H4 (cell line): Measurements from ENCODE around the gene PCDH15. TPM values are rescaled to one million over a fixed set of nuclear protein-coding genes. Genes with fewer than 3 reads are reported as not detected.

Experiments
- DNase-seq: peaks from one replicate; pipeline ENCODE4 v3.0.0-alpha.2; 2015; ENCODE audit warnings: low spot score
- total RNA-seq: library from RNA; depleted of rRNA; stranded (reverse); fragments of >200 nt; shearing (Covaris generic); gene quantifications from 2 replicates; pipeline ENCODE4 v1.2.3, GENCODE V29; 2014

Gene PCDH15
- total RNA-seq, 1 experiment from 2014 or later = 0.35 TPM

DNA sequence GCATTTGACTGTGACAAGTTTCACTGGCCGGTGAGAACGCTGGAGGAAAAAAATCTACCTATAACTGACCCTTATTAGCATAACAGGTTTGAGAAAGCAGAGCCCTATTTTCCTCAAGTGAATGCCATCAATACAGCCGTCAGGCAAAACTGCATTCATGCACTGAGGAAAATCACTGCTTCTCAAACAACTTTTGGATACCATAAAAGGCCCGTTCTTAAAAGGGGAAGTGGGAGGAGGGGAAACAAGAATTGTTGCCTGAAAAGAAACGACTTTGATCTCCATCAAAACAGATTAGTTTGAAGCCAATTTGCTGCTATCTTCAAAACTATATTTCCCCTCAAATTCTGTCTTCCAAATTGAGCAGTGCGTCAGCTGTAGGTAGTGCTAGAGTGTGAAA, 670.6 kb downstream of the PCDH15 start:
- DNase-seq = no peak

DNA sequence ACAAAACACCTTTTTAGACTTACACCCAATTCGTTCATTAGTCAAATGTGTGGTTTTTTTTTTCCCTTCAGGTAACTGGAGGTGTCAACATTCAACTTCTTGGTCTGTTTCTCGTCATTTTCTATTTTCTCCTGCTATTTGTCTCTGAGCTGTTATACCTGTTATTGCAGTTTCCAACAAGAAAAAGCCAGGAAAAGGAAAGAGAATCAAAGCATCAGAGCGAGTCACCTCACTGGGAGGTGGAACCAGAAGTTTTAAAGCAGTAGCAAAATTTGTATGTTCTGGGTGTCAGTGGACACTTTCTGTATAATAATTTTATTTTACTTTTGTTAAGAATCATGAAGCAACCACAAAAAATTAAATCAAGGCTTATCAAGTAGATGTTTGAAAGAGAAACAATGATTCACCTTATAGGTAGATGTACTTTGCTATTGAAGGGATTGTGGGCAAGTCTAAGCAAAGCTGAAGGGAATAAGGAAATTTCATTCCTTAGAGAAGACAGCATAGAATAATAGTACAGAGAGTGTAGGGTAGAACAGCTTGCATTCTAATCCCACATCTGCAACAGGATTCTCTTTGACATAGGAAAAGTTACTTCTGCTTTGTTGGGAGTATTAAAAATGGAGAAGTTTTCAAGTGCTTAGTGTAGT, 675.8 kb downstream of the PCDH15 start:
- no peak for DNase-seq

DNA sequence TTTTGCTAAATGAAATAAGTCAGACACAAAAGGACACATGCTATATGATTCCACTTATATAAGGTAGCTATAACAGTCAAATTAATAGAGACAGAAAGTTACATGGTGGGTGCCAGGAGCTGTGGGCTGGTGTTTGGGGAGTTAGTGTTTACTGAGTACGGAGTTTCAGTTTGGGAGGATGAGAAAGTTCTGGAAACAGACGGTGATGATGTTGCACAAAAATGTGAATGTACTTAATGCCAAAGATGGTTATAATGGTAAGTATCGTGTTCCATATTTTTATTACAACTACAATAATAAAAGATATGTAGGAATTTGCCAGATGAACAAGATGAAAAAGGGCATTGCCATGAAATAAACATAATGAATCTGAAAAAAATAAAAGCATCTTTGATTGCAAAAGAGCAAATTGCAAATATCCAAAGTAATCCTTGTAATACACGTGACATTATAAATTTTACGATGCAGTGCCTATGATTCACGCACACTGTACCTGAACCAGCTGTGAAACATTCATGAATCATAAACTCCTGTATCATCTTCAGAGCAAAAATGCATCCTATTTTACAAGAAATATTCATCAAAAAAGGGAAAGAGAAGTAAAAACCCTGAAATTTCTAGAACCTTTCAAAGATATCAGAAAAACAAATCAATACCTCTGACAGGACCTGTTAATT, 676.7 kb downstream of the PCDH15 start:
- no peak for DNase-seq

DNA sequence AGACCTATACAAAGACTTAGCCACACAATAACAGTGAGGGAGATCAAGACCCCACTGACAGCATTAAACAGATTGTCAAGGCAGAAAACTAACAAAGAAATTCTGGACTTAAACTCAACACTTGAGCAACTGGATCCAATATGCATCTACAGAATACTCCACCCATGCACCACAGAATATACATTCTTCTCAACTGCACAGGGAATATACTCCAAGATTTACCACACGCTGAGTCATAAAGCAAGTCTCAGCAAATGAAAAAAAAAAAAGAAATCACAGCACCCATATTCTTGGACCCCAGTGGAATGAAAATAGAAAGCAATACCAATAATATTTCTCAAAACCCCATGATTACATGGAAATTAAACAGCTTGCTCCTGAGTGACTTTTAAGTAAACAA, 680.2 kb downstream of the PCDH15 start:
- DNase-seq = no peak

DNA sequence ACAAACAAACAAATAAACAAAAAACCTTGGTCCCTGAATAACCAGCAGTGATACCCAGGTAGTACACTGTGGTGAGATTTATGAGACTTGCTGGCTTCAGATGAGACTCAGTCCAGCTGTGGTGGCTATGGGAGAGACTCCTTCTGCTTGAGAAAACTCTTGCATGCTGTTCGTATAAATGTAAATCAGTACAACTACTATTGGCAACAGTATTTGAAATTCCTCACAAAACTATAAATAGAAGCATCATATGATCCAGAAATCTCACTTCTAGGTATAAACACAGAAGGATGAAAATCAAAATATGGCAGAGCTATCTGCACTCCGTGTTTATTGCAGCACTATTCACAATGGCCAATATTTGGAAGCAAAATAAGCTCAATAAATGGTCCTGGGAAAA, 692.1 kb downstream of the PCDH15 start:
- no peak for DNase-seq

DNA sequence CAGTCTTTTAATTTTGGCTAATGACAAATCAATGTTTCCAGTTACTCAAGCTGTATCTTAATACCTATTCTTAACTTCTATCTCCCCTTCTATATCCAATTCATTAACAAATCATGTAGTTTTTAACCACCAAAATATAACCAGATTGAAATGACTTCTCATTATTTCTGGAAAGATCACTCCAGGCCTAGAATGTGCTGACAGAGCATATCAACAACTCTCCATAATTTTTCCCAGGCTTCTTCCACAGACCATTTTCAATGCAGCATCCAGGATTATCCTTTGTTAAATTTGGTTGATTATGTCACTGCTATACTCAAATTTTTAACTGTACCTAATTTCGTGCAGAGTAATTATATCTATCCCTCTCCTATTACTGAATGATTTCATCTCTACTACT, 704.1 kb downstream of the PCDH15 start:
- no peak for DNase-seq

DNA sequence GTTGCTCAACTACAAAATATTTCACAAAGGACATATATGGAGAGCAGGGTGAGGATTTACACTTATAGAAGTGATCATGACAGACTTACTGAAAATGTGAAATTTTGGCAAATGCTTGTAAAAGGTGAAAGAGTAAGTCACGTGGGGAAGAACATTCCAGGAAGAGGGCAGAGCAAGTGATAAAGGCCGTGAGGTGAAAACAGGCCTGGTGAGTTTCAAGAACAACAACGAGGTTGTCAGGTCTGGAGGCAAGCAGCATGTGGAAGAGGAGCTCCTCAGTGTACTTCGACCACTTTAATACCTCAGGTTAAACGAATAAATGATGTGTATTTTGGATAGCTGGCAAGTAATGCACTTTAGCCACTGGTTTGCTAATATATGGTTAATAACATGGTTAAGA, 706.7 kb downstream of the PCDH15 start:
- no peak for DNase-seq

DNA sequence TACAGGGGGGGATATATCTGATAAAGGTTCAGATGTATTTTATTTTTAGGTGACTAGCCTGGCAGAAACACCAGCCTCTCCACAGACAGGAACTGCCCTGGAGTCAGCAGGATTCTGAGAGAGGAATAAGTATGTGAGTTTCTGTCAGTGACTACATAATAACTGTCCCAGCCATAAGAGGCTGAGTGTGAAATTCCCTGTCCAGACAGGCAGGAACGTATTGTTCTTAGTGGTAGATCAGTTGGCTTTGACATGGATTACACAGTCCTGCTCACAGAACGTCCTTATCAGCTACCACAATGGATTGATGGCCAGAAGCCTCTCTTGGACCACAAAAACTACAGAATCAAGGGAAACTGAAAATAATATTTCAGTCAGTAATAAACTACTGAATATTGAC, 709.8 kb downstream of the PCDH15 start:
- no peak for DNase-seq

DNA sequence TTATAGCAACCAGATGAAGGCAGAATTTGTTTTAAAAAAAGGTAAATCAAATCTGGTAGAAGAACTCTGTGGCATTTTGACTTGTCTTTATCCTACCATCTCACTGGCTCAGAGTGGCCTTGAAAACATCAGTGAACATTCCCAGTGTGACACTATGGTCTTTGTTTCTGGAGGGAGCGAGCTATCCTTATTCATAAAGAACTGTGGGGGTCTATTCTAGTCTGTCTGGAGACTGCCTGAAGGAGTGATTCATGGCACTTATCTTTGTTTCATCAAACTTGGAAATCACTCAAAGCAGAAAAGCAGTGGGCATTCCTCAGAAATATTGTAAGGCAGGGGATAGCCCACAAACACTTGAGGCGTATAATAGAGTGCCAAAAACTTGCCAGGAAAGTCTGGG, 719.1 kb downstream of the PCDH15 start:
- DNase-seq = no peak

DNA sequence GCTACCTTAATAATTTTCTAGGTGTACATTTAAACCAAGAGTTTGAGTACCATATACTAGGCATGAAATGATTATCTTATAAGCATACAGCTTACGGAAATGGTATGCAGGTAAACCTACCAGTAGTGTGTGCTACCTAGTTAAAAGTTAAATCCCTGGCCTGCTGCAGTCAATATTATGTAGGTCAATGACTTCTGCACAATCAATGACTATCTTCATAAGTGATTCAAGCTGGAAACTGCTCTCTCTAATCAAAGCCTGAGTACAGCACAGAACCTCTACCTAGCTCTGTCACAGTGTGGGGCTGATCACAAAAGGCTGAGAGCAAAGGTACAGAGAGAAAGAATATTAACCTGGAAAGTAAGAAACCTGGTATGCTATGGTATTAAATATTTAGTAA, 733.7 kb downstream of the PCDH15 start:
- no peak for DNase-seq

DNA sequence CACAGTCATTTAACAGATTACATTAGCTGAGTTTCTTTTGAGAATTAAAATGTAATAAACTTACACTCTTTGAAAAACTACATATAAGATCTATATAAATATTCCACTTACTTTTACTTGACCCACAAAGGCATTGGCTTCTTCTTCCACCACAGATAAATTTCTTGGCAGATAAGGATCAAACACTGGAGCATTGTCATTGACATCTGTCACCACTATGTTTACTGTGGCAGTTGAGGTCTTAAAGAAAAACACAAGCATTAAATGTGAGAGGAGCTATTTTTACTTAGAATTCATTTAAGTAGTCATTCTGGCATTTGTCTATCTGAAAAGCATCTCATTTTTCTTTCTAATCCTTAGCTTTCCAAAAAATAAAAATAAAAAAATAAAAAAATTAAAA, 734.4 kb downstream of the PCDH15 start:
- DNase-seq = no peak

DNA sequence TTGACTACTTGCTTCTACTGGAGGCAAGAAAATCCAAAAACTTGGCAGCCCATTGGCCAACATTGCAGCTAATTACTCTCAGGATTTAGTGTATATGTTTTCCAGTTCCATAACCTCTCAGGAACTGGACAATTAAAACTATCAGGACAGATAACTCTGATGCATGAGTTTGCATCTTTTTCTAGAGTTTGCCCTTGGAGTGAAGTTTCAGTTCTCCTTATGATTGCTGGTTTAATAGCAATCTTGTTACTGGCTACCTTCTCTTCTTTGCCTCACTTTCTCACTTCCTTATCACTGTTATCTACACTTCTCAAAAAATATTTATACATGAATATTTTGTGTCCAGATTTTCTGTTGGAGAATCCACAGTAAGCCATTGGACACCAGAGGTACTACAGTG, 735.9 kb downstream of the PCDH15 start:
- no peak for DNase-seq

DNA sequence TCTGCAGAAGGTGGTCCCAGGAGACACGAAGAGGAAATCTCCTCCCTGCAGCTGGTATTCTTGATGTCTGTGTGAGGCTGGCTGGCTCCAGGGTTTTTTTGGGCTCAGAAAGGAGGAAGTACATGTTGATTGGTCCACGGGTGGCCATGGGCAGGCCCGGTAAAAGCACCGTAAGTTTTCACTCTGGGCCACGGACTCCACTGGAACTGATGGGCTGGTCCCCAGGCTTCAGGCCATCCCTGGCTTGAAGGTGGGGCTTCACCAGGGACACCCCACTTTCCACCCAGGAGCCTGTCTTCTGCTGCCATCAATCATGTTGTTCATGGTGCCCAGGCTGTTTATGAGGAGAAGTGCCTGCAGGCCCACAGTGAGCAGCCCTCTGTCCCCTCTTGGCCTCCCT, 736.8 kb downstream of the PCDH15 start:
- no peak for DNase-seq

DNA sequence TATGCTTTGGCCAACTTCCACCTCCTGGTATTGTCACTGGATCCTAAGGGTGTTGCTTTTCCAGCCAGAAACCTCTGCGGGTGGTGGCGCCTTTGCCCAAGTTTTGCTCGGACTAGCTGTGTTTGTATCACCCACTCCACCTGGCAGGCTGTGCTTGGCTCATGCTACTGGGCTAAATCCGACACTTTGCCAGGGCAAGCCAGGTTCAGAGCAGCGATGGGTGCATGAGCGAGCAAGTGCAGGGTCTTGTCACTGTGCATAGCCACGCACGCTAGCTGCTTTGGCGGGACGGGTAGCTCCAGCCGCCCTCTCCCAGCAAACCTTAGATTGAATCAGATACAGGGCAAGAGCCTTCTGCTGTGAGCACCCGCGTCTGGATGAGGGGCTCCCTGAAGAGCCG, 737.5 kb downstream of the PCDH15 start:
- no peak for DNase-seq

DNA sequence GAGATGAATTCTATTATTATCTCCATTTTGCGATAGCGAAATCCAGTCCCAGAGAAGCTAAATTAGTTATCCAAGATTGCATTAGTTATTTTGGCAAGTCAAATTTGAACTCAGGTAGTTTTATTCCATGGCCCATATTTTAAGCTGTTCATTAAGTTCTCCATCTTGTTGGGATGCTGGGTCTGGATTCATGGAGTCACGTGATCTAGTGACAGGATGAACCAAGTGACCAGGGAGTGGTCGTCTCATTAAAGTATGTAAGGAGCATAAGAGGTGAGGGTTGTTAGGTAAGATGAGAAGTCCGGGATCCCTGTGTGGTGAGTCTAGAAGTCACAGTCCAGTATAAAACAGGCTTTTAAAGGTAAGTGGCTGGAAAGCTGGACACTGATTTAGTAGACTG, 740.5 kb downstream of the PCDH15 start:
- DNase-seq = no peak

DNA sequence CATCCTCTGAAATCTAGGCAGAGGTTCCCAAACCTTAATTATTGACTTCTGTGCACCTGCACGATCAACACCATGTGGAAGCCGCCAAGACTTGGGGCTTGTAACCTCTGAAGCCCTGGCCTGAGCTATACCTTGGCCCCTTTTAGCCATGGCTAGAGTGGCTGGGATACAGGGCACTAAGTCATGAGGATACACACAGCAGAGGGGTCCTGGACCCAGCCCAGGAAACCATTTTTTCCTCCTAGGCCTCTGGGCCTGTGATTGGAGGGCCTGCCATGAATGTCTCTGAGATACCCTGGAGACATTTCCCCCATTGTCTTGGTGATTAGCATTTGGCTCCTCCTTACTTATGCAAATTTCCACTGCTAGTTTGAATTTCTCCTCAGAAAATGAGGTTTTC, 743.7 kb downstream of the PCDH15 start:
- DNase-seq = no peak

DNA sequence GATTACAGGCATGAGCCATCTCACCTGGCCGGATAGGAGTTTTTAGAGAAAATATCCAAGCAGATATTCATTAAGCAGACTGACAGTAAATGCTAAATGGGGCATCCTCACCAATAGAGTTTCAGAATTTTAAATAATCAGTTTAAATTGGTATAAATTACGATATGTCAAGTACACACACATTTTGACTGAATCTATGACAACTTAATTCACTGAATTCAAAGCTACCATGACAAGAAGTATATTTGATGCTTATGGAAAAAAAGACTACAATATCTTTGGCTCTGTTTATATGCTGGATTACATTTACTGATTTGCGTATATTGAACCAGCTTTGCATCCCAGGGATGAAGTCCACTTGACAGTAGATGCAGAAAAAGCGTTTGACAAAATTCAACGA, 774.7 kb downstream of the PCDH15 start:
- DNase-seq = no peak

DNA sequence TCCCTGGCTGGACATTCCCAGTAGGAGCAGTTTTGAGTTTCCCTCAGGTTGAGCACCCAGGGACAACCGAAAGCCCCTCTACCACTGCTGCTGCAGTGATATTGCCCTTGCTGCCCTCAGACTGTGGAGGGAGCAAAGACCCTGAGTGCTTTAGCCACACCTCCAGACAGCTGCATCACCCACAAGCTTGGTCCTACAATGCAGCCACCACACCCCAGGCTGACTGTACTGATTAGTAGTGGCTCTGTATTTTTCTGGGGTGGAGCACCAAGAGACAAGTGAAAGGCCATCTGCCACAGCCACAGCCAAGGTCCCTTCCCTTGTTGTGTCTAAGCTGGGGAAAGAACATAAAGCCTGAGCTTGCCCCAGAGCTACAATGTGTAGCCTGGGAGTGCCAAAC, 789.9 kb downstream of the PCDH15 start:
- no peak for DNase-seq

DNA sequence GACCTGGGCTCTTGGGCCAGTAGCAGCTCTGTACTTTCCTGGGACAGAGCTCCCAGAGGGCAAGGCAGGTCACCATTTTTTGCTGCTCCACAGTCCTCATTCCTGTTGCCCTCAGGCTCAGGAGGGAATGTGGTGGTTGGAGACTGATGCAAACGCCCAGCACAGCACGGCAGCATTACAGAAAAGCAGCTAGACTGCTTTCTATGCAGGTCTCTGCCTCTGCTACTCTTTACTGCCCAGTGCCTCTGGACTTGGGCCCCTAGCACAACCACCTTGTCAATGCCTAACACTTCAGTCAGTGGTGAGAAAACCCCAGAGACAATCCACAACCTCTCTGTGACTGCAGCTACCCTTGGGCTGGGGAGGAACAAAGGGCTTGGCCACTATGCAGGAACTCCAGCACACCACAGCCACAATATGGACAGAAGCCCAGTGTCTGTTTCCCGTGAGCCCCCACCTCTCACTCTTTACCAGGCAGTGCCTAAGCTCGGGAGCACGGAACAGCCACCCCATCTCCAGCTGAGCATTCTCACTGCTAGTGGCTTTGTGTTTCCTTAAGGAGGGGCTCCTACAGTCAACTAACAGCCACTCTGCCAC, 790.6 kb downstream of the PCDH15 start:
- DNase-seq = no peak

DNA sequence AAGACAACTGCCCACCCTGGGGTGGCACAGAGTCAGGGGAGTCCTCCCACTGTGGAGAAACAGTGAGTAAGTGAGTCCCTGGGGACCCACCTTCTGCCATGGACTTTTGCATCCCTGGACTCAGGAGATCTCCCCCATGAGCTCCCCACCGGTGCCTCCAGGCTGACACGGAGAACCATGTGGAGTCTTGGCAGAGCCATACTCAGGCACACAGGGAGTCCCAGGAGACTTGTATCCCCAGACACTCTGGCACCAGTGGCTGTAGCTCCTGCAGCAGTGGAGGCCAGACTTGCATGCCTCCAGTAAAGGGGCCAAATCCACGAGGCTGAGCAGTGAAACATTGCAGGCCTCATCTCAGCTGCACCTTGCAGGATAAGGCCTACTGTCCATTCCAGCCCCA, 791.4 kb downstream of the PCDH15 start:
- no peak for DNase-seq

DNA sequence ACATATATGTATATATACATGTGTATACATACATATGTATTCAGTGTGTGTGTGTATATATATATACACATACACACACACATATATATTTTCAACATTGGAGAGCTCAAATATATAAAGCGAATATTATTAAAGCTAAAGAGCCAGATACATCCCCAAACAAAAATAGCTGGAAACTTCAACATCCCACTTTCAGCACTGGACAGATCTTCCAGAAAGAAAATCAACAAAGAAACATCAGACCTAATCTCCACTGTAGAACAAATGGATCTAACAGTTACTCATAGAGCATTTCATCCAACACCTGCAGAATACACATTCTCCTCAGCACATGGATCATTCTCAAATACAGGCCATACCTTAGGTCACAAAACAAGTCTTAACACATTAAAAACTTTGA, 799.0 kb downstream of the PCDH15 start:
- DNase-seq = no peak

DNA sequence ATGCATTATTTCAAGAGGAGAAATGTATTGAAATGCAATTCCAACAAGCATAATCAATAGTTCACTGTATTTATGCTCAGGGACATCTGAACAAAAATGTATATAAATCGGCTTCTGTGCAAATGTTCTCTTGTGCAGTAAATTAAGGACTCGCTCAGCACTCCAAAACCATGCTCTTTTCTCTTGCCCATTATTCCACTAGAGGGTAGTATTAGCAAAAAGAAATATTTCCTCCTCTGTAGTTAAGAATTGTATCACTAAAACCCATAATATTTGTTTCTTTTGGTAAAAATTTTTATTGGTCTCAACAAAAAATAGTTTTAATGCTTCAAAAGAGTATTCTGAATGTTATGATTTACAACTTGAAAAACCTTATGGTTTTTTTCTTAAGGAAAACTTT, 803.1 kb downstream of the PCDH15 start:
- no peak for DNase-seq

DNA sequence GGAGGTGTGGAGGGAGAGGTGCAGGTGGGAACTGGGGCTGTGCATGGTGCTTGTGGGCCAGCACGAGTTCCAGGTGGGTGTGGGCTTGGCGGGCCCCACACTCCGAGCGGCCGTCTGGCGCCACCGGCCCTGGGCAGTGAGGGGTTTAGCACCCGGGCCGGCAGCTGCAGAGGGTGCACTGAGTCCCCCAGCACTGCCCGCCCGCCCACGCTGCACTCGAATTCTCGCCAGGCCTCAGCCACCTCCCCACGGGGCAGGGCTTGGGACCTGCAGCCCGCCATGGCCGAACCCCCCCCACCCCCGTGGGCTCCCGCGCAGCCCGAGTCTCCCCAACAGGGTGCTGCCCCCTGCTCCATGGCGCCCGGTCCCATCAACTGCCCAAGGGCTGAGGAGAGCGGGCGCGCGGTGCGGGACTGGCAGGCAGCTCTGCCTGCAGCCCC, 810.2 kb downstream of the PCDH15 start:
- no peak for DNase-seq

DNA sequence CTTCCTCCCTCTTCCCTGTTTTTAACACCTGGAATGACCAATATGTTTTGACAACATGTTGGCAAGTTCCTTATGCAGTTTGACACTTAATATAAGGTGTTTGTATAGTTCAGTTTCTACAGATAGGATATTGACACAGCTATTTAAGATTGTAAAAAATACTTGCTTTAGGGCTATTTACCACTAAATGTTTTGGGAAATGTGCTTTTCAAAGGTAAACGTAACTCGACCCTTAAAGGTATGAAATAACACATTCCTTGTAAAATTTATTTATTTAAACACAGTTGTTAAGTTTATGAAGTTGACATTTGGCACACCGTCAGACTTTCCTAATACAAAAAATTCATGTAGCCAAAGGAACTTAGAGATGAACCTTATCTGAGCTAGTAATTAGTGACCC, 817.6 kb downstream of the PCDH15 start:
- DNase-seq = no peak
